GM10266 (cell line): ENCODE measurements around the gene ZNF280B.
"Not testable (repeated sequence)": the region's sequence is repeated elsewhere in the genome, so short reads cannot be mapped to it uniquely, and the experiment has no call there.

Experiments
- DNase-seq: peaks from one replicate; pipeline ENCODE4 v3.0.0; 2012; ENCODE audit errors: extremely low spot score
- TF ChIP-seq, protein P1 (sequence below): IDR thresholded peaks from 2 replicates; pipeline ENCODE4 v1.5.1; 2012; ENCODE audit warnings: mild to moderate bottlenecking, low read depth; ENCODE audit not compliant: control insufficient read depth, insufficient read depth; ENCODE audit errors: missing control alignments

Gene ZNF280B

GRCh38 chr22:22480940-22481339, 27.6 kb downstream of the ZNF280B start:
- TF ChIP-seq, protein P1, sequence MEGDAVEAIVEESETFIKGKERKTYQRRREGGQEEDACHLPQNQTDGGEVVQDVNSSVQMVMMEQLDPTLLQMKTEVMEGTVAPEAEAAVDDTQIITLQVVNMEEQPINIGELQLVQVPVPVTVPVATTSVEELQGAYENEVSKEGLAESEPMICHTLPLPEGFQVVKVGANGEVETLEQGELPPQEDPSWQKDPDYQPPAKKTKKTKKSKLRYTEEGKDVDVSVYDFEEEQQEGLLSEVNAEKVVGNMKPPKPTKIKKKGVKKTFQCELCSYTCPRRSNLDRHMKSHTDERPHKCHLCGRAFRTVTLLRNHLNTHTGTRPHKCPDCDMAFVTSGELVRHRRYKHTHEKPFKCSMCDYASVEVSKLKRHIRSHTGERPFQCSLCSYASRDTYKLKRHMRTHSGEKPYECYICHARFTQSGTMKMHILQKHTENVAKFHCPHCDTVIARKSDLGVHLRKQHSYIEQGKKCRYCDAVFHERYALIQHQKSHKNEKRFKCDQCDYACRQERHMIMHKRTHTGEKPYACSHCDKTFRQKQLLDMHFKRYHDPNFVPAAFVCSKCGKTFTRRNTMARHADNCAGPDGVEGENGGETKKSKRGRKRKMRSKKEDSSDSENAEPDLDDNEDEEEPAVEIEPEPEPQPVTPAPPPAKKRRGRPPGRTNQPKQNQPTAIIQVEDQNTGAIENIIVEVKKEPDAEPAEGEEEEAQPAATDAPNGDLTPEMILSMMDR: no peak
- DNase-seq: no peak

DNA sequence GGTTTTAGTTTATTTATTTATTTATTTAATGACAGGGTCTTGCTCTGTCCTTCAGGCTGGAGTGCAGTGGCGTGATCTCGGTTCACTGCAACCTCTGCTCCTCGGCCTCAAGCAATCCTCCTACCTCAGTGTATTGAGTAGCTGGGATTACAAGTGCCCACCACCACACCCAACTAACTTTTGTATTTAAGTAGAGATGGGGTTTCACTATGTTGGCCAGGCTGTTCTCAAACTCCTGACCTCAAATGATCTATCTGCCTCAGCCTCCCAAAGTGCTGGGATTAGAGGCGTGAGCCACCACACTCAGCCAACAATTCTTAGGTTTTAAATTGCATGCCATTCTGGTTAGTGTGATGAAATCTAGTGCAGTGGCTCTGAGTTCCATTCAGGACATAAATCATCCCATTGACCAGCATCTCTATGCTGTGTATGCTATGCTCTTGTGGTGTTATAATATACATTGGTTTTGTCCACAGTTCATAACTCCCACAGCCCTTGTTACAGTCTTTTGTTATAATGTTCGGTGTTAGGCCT, 28.5 kb downstream of the ZNF280B start:
- DNase-seq: no peak
- TF ChIP-seq, protein P1: no peak

- TF ChIP-seq, protein P1: no peak
- no peak for DNase-seq
Measured at GRCh38 chr22:22479116-22479515, 29.4 kb downstream of the ZNF280B start.

- TF ChIP-seq, protein P1: no peak
- no peak for DNase-seq
Measured at GRCh38 chr22:22478470-22478869, 30.1 kb downstream of the ZNF280B start.

DNA sequence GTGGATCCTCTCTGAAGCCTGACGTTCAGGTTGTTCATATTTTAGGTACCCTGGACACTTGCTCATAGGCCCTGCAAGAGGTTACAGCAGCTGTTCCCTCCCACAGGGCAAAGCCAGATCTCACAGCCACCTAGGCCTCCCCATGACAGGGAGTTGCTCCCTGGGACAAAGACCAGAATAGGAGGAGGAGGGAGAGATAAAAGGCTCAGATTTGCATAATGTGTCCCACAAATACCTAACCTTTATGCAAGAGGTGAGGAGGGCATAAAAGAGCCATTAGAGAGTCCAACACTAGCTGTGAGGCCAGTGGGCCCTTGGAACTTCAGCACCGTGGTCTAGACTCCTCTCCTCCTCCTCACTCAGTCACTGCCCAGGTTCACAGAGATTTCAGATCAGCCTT, 33.8 kb downstream of the ZNF280B start:
- no peak for DNase-seq

DNA sequence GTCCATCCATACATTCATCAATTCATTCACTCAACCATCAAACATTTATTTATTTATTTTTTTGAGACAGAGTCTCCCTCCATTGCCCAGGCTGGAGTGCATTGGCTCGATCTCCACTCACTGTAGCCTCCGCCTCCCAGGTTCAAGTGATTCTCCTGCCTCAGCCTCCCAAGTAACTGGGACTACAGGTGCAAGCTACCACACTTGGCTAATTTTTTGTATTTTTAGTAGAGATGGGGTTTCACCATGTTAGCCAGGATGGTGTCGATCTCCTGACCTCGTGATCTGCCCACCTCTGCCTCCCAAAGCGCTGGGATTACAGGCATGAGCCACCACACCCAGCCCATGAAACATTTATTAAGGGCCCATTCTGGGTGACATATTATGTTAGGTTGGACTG, 37.4 kb downstream of the ZNF280B start:
- DNase-seq: not testable (repeated sequence)

More for the DNA sequence above, 33.8 kb downstream of the ZNF280B start:
- TF ChIP-seq, protein P1: no peak

GRCh38 chr22:22469527-22469926, 39.0 kb downstream of the ZNF280B start:
- DNase-seq: no peak

DNA sequence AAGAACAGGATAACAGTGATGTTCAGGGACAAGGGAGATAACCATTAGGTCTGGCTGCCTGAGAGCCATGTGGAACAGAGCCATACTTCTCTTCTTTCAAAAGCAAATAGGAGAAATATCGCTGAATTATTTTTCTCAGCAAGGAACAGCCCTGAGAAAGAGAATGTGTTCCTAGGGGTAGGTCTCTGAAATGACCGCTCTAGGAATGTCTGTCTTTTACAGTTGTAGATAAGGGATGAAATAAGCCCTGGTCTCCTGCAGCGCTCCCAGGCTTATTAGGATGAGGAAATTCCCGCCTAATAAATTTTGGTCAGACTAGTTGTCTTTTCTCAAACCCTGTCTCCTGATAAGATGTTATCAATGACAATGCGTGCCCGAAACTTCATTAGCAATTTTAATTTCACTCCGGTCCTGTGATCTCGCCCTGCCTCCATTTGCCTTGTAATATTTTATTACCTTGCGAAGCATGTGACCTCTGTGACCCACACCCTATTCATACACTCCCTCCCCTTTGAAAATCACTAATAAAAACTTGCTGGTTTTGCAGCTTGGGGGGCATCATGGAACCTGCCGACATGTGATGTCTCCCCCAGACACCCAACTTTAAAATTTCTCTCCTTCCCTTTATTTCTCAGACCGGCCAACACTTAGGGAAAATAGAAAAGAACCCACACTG, 39.6 kb downstream of the ZNF280B start:
- not testable (repeated sequence) for DNase-seq

More at GRCh38 chr22:22469527-22469926, 39.0 kb downstream of the ZNF280B start:
- TF ChIP-seq, protein P1: no peak
